GM12864 (cell line): ENCODE results near the gene DDR2.

Experiments
- DNase-seq: peaks from one replicate; pipeline ENCODE4 v3.0.0-alpha.2; 2011; ENCODE audit warnings: low read depth
- H3K4me3 ChIP-seq: 2 replicates; pipeline ENCODE4 v1.5.1; 2011; ENCODE audit warnings: mild to moderate bottlenecking, low read depth, low read length, control low read depth
- TF ChIP-seq, protein P1 (sequence below): IDR thresholded peaks from 2 replicates; pipeline ENCODE4 v1.5.1; 2011; ENCODE audit warnings: low read depth, mild to moderate bottlenecking, moderate library complexity, low read length, control low read depth, inconsistent platforms; ENCODE audit errors: missing control alignments

The DDR2 gene

DNA sequence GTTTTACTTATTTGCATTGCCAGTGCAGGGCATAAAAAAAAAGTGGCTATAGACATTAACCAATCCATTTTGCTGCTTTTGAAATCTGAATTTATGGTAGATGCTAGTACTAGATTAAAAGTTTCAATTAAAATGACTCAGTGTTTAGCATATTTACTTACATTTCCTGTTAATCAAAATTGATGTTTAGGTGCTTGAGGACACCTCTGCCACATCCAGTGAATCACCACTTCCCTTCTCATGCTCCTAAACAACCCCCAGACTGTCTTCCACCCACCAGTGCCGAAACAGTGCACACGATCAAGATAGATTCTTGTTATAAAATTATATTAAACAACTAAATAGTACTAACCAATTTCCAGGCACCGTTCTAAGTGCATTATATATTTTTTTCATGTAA, 191.0 kb downstream of the DDR2 start:
- TF ChIP-seq, protein P1, sequence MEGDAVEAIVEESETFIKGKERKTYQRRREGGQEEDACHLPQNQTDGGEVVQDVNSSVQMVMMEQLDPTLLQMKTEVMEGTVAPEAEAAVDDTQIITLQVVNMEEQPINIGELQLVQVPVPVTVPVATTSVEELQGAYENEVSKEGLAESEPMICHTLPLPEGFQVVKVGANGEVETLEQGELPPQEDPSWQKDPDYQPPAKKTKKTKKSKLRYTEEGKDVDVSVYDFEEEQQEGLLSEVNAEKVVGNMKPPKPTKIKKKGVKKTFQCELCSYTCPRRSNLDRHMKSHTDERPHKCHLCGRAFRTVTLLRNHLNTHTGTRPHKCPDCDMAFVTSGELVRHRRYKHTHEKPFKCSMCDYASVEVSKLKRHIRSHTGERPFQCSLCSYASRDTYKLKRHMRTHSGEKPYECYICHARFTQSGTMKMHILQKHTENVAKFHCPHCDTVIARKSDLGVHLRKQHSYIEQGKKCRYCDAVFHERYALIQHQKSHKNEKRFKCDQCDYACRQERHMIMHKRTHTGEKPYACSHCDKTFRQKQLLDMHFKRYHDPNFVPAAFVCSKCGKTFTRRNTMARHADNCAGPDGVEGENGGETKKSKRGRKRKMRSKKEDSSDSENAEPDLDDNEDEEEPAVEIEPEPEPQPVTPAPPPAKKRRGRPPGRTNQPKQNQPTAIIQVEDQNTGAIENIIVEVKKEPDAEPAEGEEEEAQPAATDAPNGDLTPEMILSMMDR: no peak
- DNase-seq: no peak
- no peak overlapping the region for H3K4me3 ChIP-seq

- no peak overlapping the region for H3K4me3 ChIP-seq
- no peak for DNase-seq
- TF ChIP-seq, protein P1: no peak
Measured at GRCh38 chr1:162823771-162824525, 191.7 kb downstream of the DDR2 start.

DNA sequence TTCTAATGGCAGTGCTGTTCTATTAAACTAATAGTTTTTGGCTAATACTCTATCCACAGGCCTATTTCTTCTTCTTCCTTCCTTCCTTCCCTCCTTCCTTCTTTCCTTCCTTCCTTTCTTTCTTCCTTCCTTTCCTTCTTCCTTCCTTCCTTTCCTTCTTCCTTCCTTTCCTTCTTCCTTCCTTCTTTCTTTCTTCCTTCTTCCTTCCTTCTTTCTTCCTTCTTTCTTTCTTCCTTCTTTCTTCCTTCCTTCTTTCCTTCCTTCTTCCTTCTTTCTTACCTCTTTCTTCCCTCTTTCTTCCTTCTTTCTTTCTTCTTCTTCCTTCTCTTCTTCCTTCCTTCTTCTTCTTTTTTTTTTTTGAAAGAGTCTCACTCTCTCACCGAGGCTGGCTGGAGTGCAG, 197.0 kb downstream of the DDR2 start:
- no peak for DNase-seq
- TF ChIP-seq, protein P1: no peak
- no peak overlapping the region for H3K4me3 ChIP-seq

DNA sequence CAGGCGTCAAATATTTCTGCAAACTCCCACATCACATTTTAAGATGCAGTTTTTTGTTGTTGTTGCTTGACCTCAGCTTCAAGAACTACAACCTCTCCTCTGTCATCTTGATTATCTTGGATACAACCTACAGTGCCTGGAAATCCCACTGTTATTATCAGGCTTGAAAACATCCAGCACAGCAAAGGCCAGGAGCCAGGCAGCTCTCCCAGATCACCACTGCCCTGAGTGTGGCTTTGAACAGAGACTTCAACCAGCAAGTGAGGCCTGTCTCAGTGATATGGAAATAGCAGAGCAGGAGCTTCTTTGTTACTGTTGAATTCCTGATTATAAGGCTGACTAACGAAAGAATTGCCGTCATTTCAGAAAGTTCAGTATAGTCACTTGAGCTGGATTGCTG, 200.2 kb downstream of the DDR2 start:
- no peak overlapping the region for H3K4me3 ChIP-seq
- TF ChIP-seq, protein P1: no peak
- DNase-seq: no peak

DNA sequence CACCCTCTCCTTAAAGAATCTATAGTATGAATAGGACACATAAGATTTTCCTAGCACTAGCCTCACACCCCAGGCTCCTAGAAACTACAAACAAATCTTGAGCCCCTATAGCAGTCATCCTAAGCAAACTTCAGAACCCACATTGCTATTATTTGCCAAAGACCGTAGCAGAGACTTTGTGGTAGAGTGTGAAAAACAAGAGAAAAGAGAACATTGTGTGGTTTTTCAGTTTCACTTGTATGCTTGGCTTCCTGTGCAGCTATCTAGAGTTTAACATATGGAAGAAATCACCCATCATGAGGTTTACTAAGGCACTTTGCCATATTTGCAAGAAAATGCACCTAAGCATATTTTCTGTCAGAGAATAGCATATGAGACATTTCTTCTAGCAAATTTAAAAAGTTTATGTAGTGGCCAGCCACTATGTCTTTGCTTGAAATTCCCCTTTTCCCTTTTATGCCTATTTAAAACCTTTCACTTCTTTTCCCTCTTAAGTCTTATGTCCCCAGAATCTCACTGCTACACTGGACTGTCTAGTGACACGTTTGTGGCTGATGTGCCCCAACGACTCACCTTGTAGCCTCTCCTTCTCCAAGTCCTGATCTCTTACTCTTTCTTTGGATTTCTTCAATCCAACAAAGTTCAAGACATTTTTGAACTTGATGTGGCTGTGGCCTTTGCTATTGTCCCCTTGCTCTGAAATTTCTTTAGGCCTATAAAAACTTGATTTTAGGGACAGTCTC, 203.1 kb downstream of the DDR2 start:
- peak; percentile 55 for DNase-seq

More for the DNA sequence above, 203.1 kb downstream of the DDR2 start:
- H3K4me3 ChIP-seq: no peak overlapping the region
- TF ChIP-seq, protein P1: no peak
